22Rv1 (cell line): ENCODE results near the gene SGK2.

Experiments
- H3K27ac ChIP-seq: fragments of 450-650 bp; 2 replicates; pipeline ENCODE4 v1.5.1; 2017
- CTCF ChIP-seq: fragments of 450-650 bp; IDR thresholded peaks from 2 replicates; pipeline ENCODE4 v1.5.1; 2017; ENCODE audit warnings: mild to moderate bottlenecking
- ZFX ChIP-seq: fragments of 450-650 bp; IDR thresholded peaks from 2 replicates; pipeline ENCODE4 v1.6.1; 2017; ENCODE audit warnings: antibody characterized with exemption, borderline replicate concordance

The SGK2 gene

GRCh38 chr20:43564455-43564854 is 5.6 kb downstream of the SGK2 start:
- H3K27ac ChIP-seq: no peak overlapping the region
- TF ChIP-seq ZFX (no peak), CTCF (no peak)

DNA sequence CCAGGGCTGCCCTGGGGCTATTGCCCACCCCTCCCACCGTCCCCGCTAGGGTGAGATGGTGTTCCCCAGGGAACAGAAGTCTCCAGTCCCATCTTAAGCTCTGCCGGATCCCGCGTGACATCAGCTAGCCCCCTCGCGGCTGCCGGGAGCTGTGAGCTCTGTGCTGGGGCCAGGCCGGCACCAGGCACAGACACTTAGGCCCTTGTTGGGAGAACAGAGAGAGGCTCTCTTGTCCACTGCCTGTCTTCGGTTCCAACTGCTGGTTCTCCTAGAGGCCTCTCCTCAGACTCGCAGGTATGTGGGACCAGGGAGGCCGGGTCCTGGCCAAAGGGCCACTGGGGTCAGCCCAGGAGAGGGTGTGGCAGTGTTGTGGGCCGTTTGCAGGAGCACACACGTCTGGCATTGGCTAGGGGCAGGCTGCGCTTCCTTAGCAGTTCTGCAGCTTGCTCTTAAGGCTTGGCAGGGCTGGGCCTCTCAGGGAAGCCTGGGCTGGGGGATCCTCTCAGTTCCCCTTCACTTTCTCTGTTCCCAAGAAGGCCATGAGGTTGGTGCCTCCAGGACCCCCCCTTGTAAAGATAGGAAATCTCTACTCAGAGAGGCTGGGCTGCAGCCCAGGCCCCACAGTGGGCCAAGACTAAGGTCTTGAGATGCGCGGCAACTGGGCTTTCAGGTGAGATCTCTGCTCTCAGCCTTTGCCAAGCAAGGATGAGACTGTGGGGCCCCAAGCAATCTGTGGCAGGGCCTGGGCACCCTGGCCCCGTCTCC is 6.3 kb downstream of the SGK2 start:
- TF ChIP-seq ZFX (no peak), CTCF (no peak)

GRCh38 chr20:43565758-43566104 is 6.9 kb downstream of the SGK2 start:
- no peak for TF ChIP-seq ZFX
- no peak for TF ChIP-seq CTCF
- H3K27ac ChIP-seq: no peak overlapping the region

More for the DNA sequence above, 6.3 kb downstream of the SGK2 start:
- no peak overlapping the region for H3K27ac ChIP-seq

GRCh38 chr20:43567477-43567876 is 8.7 kb downstream of the SGK2 start:
- H3K27ac ChIP-seq: no peak overlapping the region
- TF ChIP-seq ZFX (no peak), CTCF (no peak)

- H3K27ac ChIP-seq: no peak overlapping the region
- TF ChIP-seq ZFX (no peak), CTCF (no peak)
Observed at GRCh38 chr20:43568706-43569105, 9.9 kb downstream of the SGK2 start.

- no peak overlapping the region for H3K27ac ChIP-seq
- TF ChIP-seq ZFX: no peak
- no peak for TF ChIP-seq CTCF
Observed at GRCh38 chr20:43569282-43569681, 10.5 kb downstream of the SGK2 start.

- H3K27ac ChIP-seq: no peak overlapping the region
- TF ChIP-seq CTCF (no peak), ZFX (no peak)
Observed at GRCh38 chr20:43570496-43570895, 11.7 kb downstream of the SGK2 start.
